HEK293 (cell line): ENCODE data around the gene ACHE.

Experiments used
- CTCF ChIA-PET: fragments of 350-600 bp; formaldehyde crosslinking; extraction: SDS; loops from one replicate; lab custom pipeline; 2021; ENCODE audit warnings: antibody characterized with exemption; lab: Yijun Ruan, JAX
- POLR2A ChIA-PET: fragments of 300-600 bp; formaldehyde crosslinking; extraction: SDS; loops from one replicate; lab custom pipeline; 2020; ENCODE audit warnings: antibody characterized with exemption, inconsistent platforms; lab: Yijun Ruan, JAX
- H3K27ac ChIP-seq: fragments of 200-500 bp; sonication (Bioruptor generic); 2 replicates; pipeline ENCODE4 v1.5.1; 2014; ENCODE audit warnings: low read depth, low read length, control low read depth, inconsistent platforms; ENCODE audit errors: extremely low read depth
- H3K36me3 ChIP-seq, 2 experiments: fragments of 200-500 bp in 1 of 2; sonication (Bioruptor generic) in 1 of 2; 1 replicate in 1 of 2; 2 replicates in 1 of 2; pipeline ENCODE4 v1.5.1; 2014 to 2017; ENCODE audit warnings: inconsistent platforms in 2 of 2, low read length in 2 of 2; ENCODE audit not compliant: control insufficient read depth in 2 of 2, insufficient read depth in 1 of 2
- H3K4me1 ChIP-seq: fragments of 200-500 bp; sonication (Bioruptor generic); 2 replicates; pipeline ENCODE4 v1.5.1; 2014; ENCODE audit warnings: mild to moderate bottlenecking, low read length, inconsistent platforms; ENCODE audit not compliant: control insufficient read depth, insufficient read depth
- H3K4me3 ChIP-seq: 2 replicates; pipeline ENCODE4 v1.5.1; 2011; ENCODE audit warnings: low read depth, mild to moderate bottlenecking, control low read depth, low read length, moderate library complexity
- H3K9me3 ChIP-seq: fragments of 200-500 bp; sonication (Bioruptor generic); 2 replicates; pipeline ENCODE4 v1.5.1; 2014; ENCODE audit warnings: low read depth, low read length, inconsistent platforms; ENCODE audit not compliant: control insufficient read depth, insufficient read depth
- GLIS2 ChIP-seq: fragments of 450-650 bp; formaldehyde crosslinking; IDR thresholded peaks from 2 replicates; pipeline ENCODE4 v1.5.1; 2016; ENCODE audit warnings: missing biosample characterization, missing genetic modification characterization
- KLF7 ChIP-seq: fragments of 450-650 bp; formaldehyde crosslinking; IDR thresholded peaks from 2 replicates; pipeline ENCODE4 v1.5.1; 2016; ENCODE audit warnings: missing biosample characterization, missing genetic modification characterization, borderline replicate concordance
- SP2 ChIP-seq: fragments of 450-650 bp; formaldehyde crosslinking; IDR thresholded peaks from 2 replicates; pipeline ENCODE4 v1.5.1; 2016; ENCODE audit warnings: missing biosample characterization, missing genetic modification characterization
- SP7 ChIP-seq: fragments of 450-650 bp; formaldehyde crosslinking; IDR thresholded peaks from 2 replicates; pipeline ENCODE4 v1.5.1; 2016; ENCODE audit warnings: missing biosample characterization, missing genetic modification characterization
- YY2 ChIP-seq: fragments of 450-650 bp; formaldehyde crosslinking; IDR thresholded peaks from 2 replicates; pipeline ENCODE4 v1.5.1; 2016; ENCODE audit warnings: missing biosample characterization, missing genetic modification characterization
- ZBTB21 ChIP-seq: fragments of 450-650 bp; formaldehyde crosslinking; IDR thresholded peaks from 2 replicates; pipeline ENCODE4 v1.5.1; 2017; ENCODE audit warnings: missing biosample characterization, missing genetic modification characterization
- ZIC2 ChIP-seq: fragments of 450-650 bp; formaldehyde crosslinking; IDR thresholded peaks from 2 replicates; pipeline ENCODE4 v1.5.1; 2016; ENCODE audit warnings: missing biosample characterization, missing genetic modification characterization
- ZNF140 ChIP-seq: fragments of 450-650 bp; formaldehyde crosslinking; IDR thresholded peaks from 2 replicates; pipeline ENCODE4 v1.5.1; 2016; ENCODE audit warnings: missing biosample characterization, missing genetic modification characterization
- ZNF2 ChIP-seq: fragments of 450-650 bp; formaldehyde crosslinking; IDR thresholded peaks from 2 replicates; pipeline ENCODE4 v1.5.1; 2016; ENCODE audit warnings: missing biosample characterization, missing genetic modification characterization
- ZNF292 ChIP-seq: fragments of 450-650 bp; formaldehyde crosslinking; IDR thresholded peaks from 2 replicates; pipeline ENCODE4 v1.5.1; 2016; ENCODE audit warnings: low read depth, missing biosample characterization, missing genetic modification characterization, borderline replicate concordance
- ZNF324 ChIP-seq: fragments of 450-650 bp; formaldehyde crosslinking; IDR thresholded peaks from 2 replicates; pipeline ENCODE4 v1.5.1; 2016; ENCODE audit warnings: missing biosample characterization, missing genetic modification characterization
- ZNF514 ChIP-seq: fragments of 450-650 bp; formaldehyde crosslinking; IDR thresholded peaks from 2 replicates; pipeline ENCODE4 v1.5.1; 2016; ENCODE audit warnings: missing biosample characterization, missing genetic modification characterization
- ZNF626 ChIP-seq: fragments of 450-650 bp; sonication (Bioruptor Pico); formaldehyde crosslinking; IDR thresholded peaks from 2 replicates; pipeline ENCODE4 v1.5.1; 2018; ENCODE audit warnings: missing biosample characterization, missing genetic modification characterization, inconsistent platforms
- ZNF654 ChIP-seq: fragments of 450-650 bp; formaldehyde crosslinking; IDR thresholded peaks from 2 replicates; pipeline ENCODE4 v1.5.1; 2016; ENCODE audit warnings: low read depth, missing biosample characterization, missing genetic modification characterization
- ZNF837 ChIP-seq: fragments of 450-650 bp; formaldehyde crosslinking; IDR thresholded peaks from 2 replicates; pipeline ENCODE4 v1.5.1; 2016; ENCODE audit warnings: missing biosample characterization, missing genetic modification characterization
- TF ChIP-seq, protein P1 (sequence below): fragments of 450-650 bp; formaldehyde crosslinking; IDR thresholded peaks from 2 replicates; pipeline ENCODE4 v1.5.1; 2016; ENCODE audit warnings: missing biosample characterization, missing genetic modification characterization, borderline replicate concordance
- TF ChIP-seq, protein P2 (sequence below): fragments of 450-650 bp; formaldehyde crosslinking; IDR thresholded peaks from 2 replicates; pipeline ENCODE4 v1.5.1; 2016; ENCODE audit warnings: missing biosample characterization, missing genetic modification characterization
- TF ChIP-seq, protein P3 (sequence below): fragments of 450-650 bp; formaldehyde crosslinking; conservative IDR thresholded peaks from 2 replicates; pipeline ENCODE4 v1.5.1; 2016; ENCODE audit warnings: low read depth, missing biosample characterization, missing genetic modification characterization
- TF ChIP-seq, protein P4 (sequence below): fragments of 450-650 bp; formaldehyde crosslinking; IDR thresholded peaks from 2 replicates; pipeline ENCODE4 v1.5.1; 2016; ENCODE audit warnings: missing biosample characterization, missing genetic modification characterization, low read depth
- TF ChIP-seq, protein P5 (sequence below): fragments of 450-650 bp; formaldehyde crosslinking; IDR thresholded peaks from 2 replicates; pipeline ENCODE4 v1.5.1; 2017; ENCODE audit warnings: missing biosample characterization, missing genetic modification characterization

Gene ACHE

DNA sequence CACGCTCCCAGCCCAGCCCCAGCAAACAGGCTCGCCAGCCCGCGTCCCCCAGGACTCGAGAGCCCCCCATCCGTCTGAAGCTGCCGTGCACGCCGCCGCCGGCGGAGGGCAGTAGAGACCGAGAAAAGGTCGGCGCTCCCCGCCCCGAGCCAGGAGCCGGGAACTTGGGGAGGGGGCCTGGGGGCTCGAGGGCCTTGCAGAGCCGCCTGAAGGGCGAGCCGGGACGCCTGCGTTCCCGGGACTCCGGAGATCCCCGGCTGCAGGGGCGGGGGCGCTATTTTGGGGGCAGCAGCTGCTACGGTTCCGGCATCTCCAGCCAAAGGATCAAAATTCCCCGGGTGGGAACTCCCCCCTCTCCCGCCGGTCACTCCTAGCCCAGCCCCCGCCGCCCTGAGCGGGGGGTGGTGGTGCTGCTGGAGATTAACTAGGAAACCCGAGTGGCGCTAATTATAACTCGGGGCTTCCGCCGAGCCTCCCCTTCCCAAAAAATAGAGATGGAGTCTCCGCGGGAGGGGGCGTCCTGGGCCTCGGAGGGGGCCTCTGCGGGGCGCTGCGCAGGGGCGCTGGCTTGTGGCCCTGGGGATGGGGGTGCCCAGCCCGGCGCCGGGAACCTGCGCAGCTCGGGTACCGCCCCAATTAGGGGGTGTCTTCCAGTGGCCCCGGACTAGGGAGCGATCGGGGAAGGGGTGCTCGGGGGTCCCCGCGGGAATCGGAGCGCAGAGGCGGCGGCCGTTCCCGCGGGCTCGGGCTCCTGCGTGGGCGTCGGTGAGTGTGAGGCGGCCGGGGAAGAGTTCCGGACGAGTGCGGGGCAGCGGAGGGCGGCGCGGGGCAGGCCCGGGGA is 608 bp downstream of the ACHE start:
- CTCF ChIA-PET: interaction anchor here (0.6 to 3.0 kb wide), 14 partner anchors 17 to 388 kb away, joined by 3 to 14 read pairs (median 4); no protein-coding TSS in a partner anchor
- peak overlapping the region; percentile 42 for H3K4me3 ChIP-seq
- H3K36me3 ChIP-seq: no peaks in the 10 kb centered on the region
- POLR2A ChIA-PET: interaction anchor here (0.6 kb wide), 1 partner anchor 354 kb away, joined by 4 read pairs; no protein-coding TSS in a partner anchor
- no peaks in the 10 kb centered on the region for H3K9me3 ChIP-seq
- H3K27ac ChIP-seq: no peak overlapping the region
- no peaks in the 10 kb centered on the region; the same call in 1 of the 2 replicates for H3K4me1 ChIP-seq
- TF ChIP-seq SP2 (tag by site-specific recombination) (peak; percentile 40; the same call in 1 of the 2 replicates), ZIC2 (peak; percentile 83), ZNF324 (tag by site-specific recombination) (no peak), KLF7 (tag by site-specific recombination) (no peak), ZNF292 (no peak), ZNF654 (peak; percentile 56), ZNF514 (tag by site-specific recombination) (no peak), SP7 (no peak; the same call in 1 of the 2 replicates), YY2 (tag by site-specific recombination) (no peak; the same call in 1 of the 2 replicates), ZBTB21 (no peak), ZNF2 (tag by site-specific recombination) (no peak), ZNF140 (no peak), ZNF626 (tag by site-specific recombination) (no peak), GLIS2 (tag by site-specific recombination) (peak; percentile 95), ZNF837 (tag by site-specific recombination) (no peak)
- TF ChIP-seq, protein P1, sequence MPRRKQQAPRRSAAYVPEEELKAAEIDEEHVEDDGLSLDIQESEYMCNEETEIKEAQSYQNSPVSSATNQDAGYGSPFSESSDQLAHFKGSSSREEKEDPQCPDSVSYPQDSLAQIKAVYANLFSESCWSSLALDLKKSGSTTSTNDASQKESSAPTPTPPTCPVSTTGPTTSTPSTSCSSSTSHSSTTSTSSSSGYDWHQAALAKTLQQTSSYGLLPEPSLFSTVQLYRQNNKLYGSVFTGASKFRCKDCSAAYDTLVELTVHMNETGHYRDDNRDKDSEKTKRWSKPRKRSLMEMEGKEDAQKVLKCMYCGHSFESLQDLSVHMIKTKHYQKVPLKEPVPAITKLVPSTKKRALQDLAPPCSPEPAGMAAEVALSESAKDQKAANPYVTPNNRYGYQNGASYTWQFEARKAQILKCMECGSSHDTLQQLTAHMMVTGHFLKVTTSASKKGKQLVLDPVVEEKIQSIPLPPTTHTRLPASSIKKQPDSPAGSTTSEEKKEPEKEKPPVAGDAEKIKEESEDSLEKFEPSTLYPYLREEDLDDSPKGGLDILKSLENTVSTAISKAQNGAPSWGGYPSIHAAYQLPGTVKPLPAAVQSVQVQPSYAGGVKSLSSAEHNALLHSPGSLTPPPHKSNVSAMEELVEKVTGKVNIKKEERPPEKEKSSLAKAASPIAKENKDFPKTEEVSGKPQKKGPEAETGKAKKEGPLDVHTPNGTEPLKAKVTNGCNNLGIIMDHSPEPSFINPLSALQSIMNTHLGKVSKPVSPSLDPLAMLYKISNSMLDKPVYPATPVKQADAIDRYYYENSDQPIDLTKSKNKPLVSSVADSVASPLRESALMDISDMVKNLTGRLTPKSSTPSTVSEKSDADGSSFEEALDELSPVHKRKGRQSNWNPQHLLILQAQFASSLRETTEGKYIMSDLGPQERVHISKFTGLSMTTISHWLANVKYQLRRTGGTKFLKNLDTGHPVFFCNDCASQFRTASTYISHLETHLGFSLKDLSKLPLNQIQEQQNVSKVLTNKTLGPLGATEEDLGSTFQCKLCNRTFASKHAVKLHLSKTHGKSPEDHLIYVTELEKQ: no peak
- TF ChIP-seq, protein P2, sequence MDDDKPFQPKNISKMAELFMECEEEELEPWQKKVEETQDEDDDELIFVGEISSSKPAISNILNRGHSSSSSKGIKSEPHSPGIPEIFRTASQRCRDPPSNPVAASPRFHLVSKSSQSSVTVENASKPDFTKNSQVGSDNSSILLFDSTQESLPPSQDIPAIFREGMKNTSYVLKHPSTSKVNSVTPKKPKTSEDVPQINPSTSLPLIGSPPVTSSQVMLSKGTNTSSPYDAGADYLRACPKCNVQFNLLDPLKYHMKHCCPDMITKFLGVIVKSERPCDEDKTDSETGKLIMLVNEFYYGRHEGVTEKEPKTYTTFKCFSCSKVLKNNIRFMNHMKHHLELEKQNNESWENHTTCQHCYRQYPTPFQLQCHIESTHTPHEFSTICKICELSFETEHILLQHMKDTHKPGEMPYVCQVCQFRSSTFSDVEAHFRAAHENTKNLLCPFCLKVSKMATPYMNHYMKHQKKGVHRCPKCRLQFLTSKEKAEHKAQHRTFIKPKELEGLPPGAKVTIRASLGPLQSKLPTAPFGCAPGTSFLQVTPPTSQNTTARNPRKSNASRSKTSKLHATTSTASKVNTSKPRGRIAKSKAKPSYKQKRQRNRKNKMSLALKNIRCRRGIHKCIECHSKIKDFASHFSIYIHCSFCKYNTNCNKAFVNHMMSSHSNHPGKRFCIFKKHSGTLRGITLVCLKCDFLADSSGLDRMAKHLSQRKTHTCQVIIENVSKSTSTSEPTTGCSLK (tag by site-specific recombination): no peak
- TF ChIP-seq, protein P3, sequence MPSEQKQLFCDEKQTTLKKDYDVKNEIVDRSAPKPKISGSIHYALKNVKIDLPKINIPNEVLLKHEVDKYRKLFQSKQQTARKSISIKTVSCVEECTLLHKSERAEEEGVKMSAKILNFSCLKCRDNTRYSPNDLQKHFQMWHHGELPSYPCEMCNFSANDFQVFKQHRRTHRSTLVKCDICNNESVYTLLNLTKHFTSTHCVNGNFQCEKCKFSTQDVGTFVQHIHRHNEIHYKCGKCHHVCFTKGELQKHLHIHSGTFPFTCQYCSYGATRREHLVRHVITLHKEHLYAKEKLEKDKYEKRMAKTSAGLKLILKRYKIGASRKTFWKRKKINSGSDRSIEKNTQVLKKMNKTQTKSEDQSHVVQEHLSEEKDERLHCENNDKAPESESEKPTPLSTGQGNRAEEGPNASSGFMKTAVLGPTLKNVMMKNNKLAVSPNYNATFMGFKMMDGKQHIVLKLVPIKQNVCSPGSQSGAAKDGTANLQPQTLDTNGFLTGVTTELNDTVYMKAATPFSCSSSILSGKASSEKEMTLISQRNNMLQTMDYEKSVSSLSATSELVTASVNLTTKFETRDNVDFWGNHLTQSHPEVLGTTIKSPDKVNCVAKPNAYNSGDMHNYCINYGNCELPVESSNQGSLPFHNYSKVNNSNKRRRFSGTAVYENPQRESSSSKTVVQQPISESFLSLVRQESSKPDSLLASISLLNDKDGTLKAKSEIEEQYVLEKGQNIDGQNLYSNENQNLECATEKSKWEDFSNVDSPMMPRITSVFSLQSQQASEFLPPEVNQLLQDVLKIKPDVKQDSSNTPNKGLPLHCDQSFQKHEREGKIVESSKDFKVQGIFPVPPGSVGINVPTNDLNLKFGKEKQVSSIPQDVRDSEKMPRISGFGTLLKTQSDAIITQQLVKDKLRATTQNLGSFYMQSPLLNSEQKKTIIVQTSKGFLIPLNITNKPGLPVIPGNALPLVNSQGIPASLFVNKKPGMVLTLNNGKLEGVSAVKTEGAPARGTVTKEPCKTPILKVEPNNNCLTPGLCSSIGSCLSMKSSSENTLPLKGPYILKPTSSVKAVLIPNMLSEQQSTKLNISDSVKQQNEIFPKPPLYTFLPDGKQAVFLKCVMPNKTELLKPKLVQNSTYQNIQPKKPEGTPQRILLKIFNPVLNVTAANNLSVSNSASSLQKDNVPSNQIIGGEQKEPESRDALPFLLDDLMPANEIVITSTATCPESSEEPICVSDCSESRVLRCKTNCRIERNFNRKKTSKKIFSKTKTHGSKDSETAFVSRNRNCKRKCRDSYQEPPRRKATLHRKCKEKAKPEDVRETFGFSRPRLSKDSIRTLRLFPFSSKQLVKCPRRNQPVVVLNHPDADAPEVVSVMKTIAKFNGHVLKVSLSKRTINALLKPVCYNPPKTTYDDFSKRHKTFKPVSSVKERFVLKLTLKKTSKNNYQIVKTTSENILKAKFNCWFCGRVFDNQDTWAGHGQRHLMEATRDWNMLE (tag by site-specific recombination): no peak
- TF ChIP-seq, protein P4, sequence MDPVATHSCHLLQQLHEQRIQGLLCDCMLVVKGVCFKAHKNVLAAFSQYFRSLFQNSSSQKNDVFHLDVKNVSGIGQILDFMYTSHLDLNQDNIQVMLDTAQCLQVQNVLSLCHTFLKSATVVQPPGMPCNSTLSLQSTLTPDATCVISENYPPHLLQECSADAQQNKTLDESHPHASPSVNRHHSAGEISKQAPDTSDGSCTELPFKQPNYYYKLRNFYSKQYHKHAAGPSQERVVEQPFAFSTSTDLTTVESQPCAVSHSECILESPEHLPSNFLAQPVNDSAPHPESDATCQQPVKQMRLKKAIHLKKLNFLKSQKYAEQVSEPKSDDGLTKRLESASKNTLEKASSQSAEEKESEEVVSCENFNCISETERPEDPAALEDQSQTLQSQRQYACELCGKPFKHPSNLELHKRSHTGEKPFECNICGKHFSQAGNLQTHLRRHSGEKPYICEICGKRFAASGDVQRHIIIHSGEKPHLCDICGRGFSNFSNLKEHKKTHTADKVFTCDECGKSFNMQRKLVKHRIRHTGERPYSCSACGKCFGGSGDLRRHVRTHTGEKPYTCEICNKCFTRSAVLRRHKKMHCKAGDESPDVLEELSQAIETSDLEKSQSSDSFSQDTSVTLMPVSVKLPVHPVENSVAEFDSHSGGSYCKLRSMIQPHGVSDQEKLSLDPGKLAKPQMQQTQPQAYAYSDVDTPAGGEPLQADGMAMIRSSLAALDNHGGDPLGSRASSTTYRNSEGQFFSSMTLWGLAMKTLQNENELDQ: no peak
- TF ChIP-seq, protein P5, sequence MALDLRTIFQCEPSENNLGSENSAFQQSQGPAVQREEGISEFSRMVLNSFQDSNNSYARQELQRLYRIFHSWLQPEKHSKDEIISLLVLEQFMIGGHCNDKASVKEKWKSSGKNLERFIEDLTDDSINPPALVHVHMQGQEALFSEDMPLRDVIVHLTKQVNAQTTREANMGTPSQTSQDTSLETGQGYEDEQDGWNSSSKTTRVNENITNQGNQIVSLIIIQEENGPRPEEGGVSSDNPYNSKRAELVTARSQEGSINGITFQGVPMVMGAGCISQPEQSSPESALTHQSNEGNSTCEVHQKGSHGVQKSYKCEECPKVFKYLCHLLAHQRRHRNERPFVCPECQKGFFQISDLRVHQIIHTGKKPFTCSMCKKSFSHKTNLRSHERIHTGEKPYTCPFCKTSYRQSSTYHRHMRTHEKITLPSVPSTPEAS (tag by site-specific recombination): no peak
